GM18861 (cell line): ENCODE measurements around the gene TK1.
A peak's percentile ranks its signal among the peaks of the same experiment; 100 is the strongest.
"Not testable (repeated sequence)": the region's sequence is repeated elsewhere in the genome, so short reads cannot be mapped to it uniquely, and the experiment has no call there.

Experiments used
- ATAC-seq: cut with Tn5 transposase; IDR thresholded peaks from one replicate; pipeline ENCODE4 v1.9.1; 2021; ENCODE audit not compliant: unreplicated experiment

Gene TK1

GRCh38 chr17:78180083-78180482 lies 6.8 kb downstream of the TK1 start:
- no peak for ATAC-seq

DNA sequence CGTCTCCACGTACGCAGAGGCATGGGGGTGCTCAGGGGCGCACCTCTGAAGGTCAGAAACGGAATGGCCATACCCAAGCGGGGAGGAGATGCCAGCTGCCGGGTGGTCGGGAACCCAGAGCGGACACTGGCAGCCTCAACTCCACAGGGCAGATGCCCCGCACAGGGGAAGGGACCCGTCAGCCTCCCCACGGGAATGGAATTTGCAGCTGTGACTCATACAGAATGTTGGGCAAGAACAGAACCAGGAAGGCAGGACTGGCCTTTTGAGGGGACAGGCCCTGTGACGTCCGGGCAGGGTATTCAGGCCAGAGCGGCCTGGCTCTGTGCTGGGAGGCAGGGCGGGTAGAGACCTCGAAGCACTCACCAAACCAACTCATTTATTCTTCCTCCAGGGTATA lies 7.5 kb downstream of the TK1 start:
- no peak for ATAC-seq

- ATAC-seq: no peak
Observed at GRCh38 chr17:78176548-78177025, 10.3 kb downstream of the TK1 start.

DNA sequence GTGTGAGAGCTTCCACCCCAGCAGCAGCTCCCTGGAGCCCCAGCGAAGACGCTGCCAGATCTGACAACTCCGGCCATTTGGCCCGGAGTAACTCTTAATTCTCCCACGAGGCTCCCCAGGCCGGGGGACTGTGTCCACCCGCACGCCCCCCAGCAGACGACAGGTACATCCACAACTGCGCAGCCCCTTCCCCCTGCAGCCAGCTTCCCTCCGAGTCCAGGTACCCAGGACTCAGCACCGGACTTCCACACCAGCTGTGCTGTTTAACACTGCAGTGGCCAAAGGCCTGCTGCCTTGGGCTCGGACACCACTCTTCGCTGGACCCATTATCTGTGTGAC lies 11.2 kb downstream of the TK1 start:
- no peak for ATAC-seq

DNA sequence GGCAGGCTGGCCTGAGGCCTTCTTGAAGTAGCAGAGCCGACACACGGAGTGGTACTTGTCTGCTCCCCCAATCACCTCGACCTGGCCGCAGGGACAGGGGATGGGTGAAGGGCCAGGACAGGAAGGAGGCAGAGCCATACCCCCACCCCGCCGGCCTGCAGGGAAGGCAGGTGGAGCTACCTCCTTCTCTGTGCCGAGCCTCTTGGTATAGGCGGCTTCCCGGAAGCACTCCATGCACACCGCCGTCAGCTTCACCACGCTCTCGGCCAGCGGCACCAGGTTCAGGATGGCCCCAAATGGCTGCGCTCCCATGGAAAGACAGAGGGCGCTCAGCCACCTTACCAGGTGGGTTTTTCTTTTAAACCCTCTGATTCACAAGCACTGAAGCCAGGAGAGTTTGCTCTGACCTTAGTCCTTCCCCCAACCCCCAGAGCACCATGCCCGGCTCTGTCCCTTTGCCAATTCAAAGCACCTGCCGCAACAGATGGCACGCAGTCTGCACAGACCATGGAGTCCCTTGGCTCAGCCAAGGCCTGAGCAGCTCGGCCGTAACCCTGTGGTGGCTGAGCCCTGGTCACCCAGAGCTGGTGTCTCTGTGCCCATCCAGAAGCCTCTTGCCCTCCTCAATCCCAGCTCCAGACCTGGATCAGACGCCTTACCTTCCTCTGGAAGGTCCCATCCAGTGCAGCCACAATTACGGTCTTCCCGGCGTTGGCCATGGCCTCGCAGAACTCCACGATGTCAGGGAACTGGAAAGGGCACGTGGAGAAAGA lies 11.8 kb downstream of the TK1 start:
- ATAC-seq: no peak

DNA sequence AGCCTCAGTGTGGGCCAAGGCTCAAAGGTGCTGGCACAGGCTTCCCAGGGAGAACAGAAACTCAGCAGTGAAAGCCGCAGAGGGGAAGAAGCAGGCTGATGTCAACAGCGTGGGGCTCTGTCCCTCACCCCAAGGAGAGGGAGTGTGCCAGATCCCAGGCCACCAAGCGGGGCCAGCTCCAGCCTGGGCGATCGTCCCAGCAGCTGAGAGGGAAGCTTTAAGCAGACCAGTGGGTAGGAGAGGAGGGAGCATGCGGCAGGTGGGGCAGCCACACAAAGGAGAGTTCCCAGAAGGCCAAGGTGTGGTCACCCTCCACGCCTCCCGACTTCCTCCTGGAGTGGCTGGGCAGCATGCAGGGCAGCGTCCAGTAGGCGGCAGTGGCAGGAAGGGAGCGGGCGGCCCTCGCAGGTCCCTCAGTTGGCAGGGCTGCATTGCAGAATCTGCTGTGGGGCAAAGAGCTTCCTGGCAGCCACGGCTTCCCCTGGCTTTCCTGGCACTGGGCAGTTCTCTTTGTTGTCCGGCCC lies 12.4 kb downstream of the TK1 start:
- no peak for ATAC-seq

DNA sequence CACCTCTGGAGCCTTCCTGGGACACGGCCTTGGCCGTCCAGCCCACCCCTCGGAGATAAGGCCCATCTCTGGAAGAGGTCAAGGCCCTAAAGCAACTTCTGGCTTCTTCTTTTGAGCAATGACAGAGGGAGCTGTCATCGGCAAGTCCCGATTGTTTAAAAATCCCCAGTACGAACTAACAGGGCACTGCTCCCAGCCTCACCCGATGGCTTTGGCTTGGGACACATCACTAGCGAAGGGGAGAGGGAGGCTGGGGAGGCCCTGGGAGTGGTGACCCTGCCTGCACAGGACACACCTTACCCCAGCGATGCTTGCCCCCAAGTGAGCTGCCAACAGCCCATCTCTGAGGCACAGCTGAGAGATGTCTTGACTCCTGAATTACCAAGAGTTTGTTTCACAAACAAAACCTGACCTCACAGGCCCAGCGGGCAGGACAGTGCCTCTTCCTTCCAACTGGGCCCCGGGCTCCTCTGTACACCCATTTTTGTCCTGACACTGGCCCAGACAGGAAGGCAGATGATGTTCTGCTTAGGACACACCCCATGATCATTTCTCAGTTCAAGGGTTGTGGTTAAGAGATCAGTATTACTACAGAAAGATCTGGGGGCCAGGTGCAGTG lies 13.6 kb downstream of the TK1 start:
- no peak for ATAC-seq

- no peak for ATAC-seq
Observed at GRCh38 chr17:78172249-78173051, 14.4 kb downstream of the TK1 start.

DNA sequence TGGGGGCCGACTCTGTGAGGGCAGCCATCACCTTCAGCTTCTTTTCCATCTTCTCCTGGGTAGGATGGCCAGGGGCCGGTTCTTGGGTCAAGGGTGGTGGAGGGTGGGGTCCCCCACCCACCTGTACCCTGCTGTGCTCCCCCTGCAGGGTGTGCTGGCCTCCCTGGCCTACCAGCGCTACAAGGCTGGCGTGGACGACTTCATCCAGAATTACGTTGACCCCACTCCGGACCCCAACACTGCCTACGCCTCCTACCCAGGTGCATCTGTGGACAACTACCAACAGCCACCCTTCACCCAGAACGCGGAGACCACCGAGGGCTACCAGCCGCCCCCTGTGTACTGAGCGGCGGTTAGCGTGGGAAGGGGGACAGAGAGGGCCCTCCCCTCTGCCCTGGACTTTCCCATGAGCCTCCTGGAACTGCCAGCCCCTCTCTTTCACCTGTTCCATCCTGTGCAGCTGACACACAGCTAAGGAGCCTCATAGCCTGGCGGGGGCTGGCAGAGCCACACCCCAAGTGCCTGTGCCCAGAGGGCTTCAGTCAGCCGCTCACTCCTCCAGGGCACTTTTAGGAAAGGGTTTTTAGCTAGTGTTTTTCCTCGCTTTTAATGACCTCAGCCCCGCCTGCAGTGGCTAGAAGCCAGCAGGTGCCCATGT lies 15.1 kb downstream of the TK1 start:
- not testable (repeated sequence) for ATAC-seq

DNA sequence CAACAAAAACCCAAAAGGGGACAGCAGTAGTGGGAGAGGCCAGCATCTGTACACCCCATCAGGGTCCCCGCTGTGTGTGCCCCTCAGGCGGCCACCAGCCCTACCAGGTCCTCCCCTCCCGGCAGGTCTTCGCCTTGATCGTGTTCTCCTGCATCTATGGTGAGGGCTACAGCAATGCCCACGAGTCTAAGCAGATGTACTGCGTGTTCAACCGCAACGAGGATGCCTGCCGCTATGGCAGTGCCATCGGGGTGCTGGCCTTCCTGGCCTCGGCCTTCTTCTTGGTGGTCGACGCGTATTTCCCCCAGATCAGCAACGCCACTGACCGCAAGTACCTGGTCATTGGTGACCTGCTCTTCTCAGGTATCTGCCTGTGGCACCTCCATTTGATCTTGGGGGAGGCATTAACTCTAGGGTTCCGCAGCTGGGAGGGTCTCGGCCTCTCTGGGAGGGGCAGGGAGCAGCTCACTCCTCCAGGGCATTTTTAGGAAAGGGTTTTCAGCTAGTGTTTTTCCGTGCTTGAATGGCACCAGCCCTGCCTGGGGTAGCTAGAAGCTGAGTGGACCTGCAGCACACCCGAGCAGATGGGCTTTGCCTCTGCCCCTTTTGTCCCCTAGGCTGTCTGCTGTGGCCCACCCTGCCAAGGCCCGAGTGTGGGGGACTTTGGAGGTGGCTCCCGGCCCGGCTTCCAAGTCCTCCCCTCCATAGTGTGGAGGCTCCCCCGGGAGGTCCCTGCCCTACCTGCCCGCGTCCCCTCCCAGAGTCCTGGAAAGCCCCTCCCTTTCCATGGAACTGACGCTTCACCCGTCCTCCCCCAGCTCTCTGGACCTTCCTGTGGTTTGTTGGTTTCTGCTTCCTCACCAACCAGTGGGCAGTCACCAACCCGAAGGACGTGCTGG lies 15.9 kb downstream of the TK1 start:
- ATAC-seq: no peak

DNA sequence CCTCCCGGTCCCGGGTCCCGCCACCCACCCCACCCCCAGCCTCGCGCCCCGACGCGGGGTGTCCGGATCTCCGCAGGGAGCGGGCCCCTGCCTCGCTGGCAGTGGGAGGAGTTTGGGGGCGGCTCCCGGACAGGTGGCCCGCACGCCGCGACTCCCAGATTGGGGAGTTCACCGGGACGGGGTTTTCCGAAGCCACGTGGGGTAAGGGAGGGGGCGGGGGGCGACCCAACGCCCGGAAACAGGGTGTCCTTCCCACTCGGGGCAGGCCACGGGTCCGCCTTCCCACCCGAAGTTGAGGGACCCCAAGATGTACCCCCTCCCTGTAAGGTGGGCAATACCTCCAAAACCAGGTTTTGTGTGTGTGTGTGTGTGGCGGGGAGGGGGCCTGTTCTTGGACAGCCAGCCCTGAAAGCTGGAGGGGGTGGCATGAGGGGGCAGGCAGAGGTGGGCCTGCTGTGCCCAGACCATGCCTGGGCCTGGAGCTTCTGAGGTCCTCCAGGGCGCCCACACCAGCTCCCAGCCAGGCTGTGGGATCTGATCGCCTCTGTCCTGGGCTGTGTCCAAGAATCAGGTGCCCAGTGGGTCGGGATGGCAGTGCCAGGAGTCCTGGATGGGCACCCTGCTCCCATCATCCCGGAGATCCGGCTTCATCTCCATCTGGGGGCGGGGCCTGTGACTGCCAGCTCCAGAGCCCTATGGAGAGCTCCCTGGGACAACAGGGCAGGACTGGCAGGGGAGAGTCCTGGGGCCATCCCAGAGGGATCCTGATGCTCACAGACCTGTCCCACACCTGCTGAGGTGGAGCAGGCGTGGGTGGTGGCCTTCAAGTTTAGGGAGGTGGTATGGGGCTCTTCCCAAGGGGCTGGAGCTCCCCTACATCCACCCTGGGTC lies 17.7 kb downstream of the TK1 start:
- ATAC-seq: peak; percentile 3

- ATAC-seq: peak; percentile 35
Observed at GRCh38 chr17:78168242-78168902, 18.5 kb downstream of the TK1 start, which contains the start of gene SYNGR2. TSS of gene SYNGR2 (plus strand) at chr17:78168581. CDS start at chr17:78168617, 36 bp downstream.

DNA sequence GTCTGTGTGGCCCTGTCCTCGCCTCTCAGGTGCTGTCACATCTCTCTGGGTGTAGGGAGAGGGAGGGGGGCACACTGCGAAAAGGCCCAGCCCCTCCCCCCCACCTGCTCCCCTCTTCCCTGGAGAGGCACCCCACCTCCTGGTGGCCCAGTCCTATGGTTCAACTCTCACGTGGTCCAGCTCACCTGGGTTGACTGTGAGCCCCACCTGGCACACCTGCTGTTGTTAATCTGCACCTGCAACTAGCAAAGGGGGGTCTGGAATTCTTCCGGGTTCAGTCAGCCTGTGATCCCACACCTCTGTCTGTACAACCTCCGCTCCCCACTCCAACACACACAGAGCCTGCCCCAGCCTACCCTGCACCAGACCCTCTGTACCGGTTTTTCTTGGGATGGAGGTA lies 20.4 kb downstream of the TK1 start:
- no peak for ATAC-seq

DNA sequence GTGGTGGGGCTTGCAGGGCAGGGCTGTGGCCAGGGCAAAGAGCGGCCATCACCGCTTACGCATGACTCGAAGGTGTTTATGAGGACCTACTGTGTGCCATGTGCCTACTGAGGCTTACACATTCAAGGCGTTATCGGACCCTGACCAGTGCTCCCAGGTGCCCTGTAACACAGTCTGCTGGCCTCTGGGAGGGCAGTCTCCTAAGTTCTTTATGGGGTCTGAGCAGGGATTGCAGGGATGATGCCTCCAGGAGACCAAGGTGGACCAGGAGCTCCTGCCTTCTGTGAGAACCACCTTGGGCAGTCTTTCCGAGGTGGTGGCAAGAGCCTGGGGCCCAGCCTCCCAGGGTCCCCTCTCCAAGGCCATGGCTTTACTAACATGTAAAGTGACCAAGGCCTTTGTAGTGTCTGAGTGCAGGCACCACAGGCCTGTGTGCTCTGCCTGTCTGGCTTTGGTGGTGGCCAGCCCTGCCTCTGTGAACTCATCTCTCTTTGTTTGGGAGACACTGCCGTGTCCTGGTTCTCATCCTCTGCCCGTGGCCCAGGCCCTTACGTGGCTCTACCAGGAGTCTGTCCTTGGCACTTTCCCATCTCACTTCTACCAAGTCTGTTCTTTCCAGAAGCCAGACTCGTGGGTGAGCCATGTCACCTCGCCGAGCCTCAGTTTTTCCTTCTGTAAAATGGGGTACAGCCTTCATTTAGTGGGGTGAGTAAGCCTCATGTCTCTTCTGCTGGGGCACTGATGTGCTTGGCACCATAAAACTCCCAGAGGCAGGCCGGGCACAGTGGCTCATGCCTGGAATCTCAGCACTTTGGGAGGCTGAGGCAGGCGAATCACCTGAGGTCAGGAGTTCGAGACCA lies 21.9 kb downstream of the TK1 start:
- no peak for ATAC-seq

DNA sequence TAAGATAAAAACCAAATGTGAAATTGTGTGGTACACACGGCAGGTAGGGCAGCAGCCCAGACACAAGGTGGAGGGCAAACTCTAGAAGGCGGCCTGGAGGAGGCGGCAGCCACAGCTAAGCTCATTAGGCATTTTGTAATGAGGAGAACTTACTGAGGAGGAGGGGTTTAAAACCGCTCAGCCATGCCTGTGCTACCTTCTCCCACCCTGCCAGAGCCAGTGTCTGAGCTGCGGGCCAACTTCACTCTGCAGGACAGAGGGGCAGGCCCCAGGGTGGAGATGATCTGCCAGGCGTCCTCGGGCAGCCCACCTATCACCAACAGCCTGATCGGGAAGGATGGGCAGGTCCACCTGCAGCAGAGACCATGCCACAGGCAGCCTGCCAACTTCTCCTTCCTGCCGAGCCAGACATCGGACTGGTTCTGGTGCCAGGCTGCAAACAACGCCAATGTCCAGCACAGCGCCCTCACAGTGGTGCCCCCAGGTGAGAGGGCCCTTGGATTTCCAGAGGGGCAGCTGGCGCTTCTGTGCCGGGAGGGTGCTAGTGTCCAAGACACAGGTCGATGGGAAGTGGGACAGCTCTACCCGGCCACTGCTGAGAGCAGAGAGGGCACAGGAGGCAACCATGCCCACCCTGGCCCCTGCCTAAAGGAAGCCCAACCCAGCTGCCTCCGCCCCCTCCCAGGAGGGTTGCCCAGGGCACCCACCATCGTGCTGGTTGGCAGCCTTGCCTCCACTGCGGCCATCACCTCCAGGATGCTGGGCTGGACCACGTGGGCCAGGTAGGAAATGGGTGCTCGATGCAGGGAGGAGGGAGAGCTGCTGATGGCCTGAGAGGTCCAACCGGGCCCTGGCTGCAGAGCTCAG lies 22.7 kb downstream of the TK1 start:
- ATAC-seq: no peak

- peak; percentile 41 for ATAC-seq
Observed at GRCh38 chr17:78159575-78160158, 27.2 kb downstream of the TK1 start.
